HCT116 (cell line): Measurements from ENCODE around the gene CLIC4. TPM values are rescaled to one million over a fixed set of nuclear protein-coding genes. Genes with fewer than 3 reads are reported as not detected.

ENCODE experiments used
- total RNA-seq: library from RNA; stranded (reverse); gene quantifications from one replicate; pipeline ENCODE4 v1.2.1, GENCODE V29; 2021; ENCODE audit not compliant: unreplicated experiment

CLIC4 gene
- total RNA-seq, 1 experiment from 2014 or later: 77.2 TPM

Other genes with a start within 250 kb of the CLIC4 start
- gene RCAN3, start 242.6 kb upstream of the CLIC4 start, total RNA-seq: 13.3 TPM
- gene NCMAP, start 189.4 kb upstream of the CLIC4 start, total RNA-seq: 0.84 TPM
- gene SRRM1, start 102.1 kb upstream of the CLIC4 start, total RNA-seq: 184 TPM
- 22.6 TPM for gene RUNX3, start 184.8 kb downstream of the CLIC4 start, total RNA-seq